Measurements from ENCODE around the gene CRY1. TPM values are rescaled to one million over a fixed set of nuclear protein-coding genes. Genes with fewer than 3 reads are reported as not detected.
A peak's percentile ranks its signal among the peaks of the same experiment; 100 is the strongest.

CRY1 gene
- polyA plus RNA-seq, 1 donor from 2014 or later = 33.4 TPM

DNA sequence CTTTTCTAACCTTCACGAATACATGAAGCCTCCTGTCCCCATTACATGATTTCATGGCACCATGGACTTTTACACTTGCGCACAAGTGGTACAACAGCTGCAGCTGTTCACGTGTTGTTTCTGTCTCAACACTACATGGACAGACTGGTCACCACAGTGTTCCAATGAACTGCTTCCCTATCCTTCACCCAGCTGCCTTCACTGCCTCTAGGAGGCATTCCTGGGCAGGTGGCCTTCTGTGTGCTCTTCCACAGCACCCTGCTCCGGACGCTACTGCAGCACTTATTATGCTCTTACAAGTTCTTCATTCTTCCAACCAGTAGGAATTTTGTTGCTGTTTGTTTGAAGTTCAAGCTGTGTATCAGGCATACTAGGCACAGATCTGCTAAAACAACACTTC is 107.9 kb downstream of the CRY1 start:
- TF ChIP-seq MXI1 (conservative IDR thresholded peaks at IDR 0.05; ENCODE audit: poor library complexity, severe bottlenecking) = no peak
- TF ChIP-seq RAD21 (conservative IDR thresholded peaks at IDR 0.05) = no peak
- no peak for TF ChIP-seq POLR2AphosphoS5 (IDR thresholded peaks at IDR 0.05)
- TF ChIP-seq, protein P1, sequence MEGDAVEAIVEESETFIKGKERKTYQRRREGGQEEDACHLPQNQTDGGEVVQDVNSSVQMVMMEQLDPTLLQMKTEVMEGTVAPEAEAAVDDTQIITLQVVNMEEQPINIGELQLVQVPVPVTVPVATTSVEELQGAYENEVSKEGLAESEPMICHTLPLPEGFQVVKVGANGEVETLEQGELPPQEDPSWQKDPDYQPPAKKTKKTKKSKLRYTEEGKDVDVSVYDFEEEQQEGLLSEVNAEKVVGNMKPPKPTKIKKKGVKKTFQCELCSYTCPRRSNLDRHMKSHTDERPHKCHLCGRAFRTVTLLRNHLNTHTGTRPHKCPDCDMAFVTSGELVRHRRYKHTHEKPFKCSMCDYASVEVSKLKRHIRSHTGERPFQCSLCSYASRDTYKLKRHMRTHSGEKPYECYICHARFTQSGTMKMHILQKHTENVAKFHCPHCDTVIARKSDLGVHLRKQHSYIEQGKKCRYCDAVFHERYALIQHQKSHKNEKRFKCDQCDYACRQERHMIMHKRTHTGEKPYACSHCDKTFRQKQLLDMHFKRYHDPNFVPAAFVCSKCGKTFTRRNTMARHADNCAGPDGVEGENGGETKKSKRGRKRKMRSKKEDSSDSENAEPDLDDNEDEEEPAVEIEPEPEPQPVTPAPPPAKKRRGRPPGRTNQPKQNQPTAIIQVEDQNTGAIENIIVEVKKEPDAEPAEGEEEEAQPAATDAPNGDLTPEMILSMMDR (IDR thresholded peaks at IDR 0.05; ENCODE audit: poor library complexity, severe bottlenecking) = no peak
- no peak for TF ChIP-seq SMC3 (conservative IDR thresholded peaks at IDR 0.05; ENCODE audit: poor library complexity)
- H3K79me2 ChIP-seq (replicated peaks; ENCODE audit: insufficient read depth, low read length) = no peaks in the 10 kb centered on the region
- no peak overlapping the region for H2AFZ ChIP-seq (ENCODE audit: low read depth, low read length)
- H3K9me2 ChIP-seq (ENCODE audit: insufficient read depth, low read length) = no peaks in the 10 kb centered on the region
- H3K27ac ChIP-seq (ENCODE audit: low read length) = no peak overlapping the region
- H3K9me3 ChIP-seq (ENCODE audit: low read length) = no peaks in the 10 kb centered on the region
- H3K36me3 ChIP-seq (ENCODE audit: insufficient read depth, low read length) = peaks cover 4% of the 10 kb centered on the region
- H4K20me1 ChIP-seq (ENCODE audit: insufficient read depth) = no peaks in the 10 kb centered on the region
- no peaks in the 10 kb centered on the region for H3K27me3 ChIP-seq (ENCODE audit: insufficient read depth, low read depth, low read length)
- H3K4me2 ChIP-seq (ENCODE audit: low read length) = no peak overlapping the region
- no peaks in the 10 kb centered on the region for H3F3A ChIP-seq (ENCODE audit: insufficient read depth, low read length, poor library complexity, severe bottlenecking)
- H3K9ac ChIP-seq (ENCODE audit: low read length) = no peak overlapping the region
- peak overlapping the region; percentile 97 for H3K4me3 ChIP-seq (ENCODE audit: low read length)

DNA sequence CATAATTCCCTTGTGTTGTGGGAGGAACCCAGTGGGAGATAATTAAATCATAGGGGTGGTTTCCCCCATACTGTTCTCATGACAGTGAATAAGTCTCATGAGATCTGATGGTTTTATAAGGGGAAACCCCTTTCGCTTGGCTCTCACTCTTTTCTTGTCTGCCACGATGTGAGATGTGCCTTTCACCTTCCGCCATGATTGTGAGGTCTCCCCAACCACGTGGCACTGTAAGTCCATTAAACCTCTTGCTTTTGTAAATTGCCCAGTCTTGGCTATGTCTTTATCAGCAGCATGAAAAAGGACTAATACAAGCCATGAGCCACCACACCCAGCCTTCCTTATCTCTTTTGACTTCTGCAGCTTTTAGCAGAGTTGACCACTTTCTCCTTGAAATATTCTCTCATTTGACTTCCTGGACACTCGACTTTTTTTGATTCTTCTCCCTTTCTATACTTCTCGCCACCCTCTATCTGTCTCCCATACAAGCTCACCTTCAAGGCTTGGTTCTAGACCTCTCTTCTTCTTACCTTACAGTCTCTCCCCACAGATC is 108.7 kb downstream of the CRY1 start:
- Histone ChIP-seq H4K20me1 (ENCODE audit: insufficient read depth) (no peaks in the 10 kb centered on the region), H3K9ac (ENCODE audit: low read length) (no peak overlapping the region), H3K4me2 (ENCODE audit: low read length) (no peak overlapping the region), H3K9me2 (ENCODE audit: insufficient read depth, low read length) (no peaks in the 10 kb centered on the region), H3K79me2 (replicated peaks; ENCODE audit: insufficient read depth, low read length) (no peaks in the 10 kb centered on the region), H3K9me3 (ENCODE audit: low read length) (no peaks in the 10 kb centered on the region), H3K36me3 (ENCODE audit: insufficient read depth, low read length) (peaks cover 4% of the 10 kb centered on the region), H3K4me3 (ENCODE audit: low read length) (no peak overlapping the region), H3K27ac (ENCODE audit: low read length) (no peak overlapping the region), H2AFZ (ENCODE audit: low read depth, low read length) (no peak overlapping the region), H3F3A (ENCODE audit: insufficient read depth, low read length, poor library complexity, severe bottlenecking) (no peaks in the 10 kb centered on the region), H3K27me3 (ENCODE audit: insufficient read depth, low read depth, low read length) (no peaks in the 10 kb centered on the region)
- no peak for TF ChIP-seq SMC3 (conservative IDR thresholded peaks at IDR 0.05; ENCODE audit: poor library complexity)
- no peak for TF ChIP-seq MXI1 (conservative IDR thresholded peaks at IDR 0.05; ENCODE audit: poor library complexity, severe bottlenecking)
- TF ChIP-seq EP300 (conservative IDR thresholded peaks at IDR 0.05; ENCODE audit: poor library complexity, severe bottlenecking) = no peak
- TF ChIP-seq TAF1 (IDR thresholded peaks at IDR 0.05; ENCODE audit: low read depth) = no peak
- TF ChIP-seq, protein P1 (IDR thresholded peaks at IDR 0.05; ENCODE audit: poor library complexity, severe bottlenecking) = no peak
- no peak for TF ChIP-seq POLR2AphosphoS5 (IDR thresholded peaks at IDR 0.05)
- TF ChIP-seq RAD21 (conservative IDR thresholded peaks at IDR 0.05) = no peak
- no peak for TF ChIP-seq EZH2 (IDR thresholded peaks at IDR 0.05; ENCODE audit: borderline replicate concordance, insufficient read depth, low read length, poor library complexity, severe bottlenecking)
- TF ChIP-seq, protein P2, sequence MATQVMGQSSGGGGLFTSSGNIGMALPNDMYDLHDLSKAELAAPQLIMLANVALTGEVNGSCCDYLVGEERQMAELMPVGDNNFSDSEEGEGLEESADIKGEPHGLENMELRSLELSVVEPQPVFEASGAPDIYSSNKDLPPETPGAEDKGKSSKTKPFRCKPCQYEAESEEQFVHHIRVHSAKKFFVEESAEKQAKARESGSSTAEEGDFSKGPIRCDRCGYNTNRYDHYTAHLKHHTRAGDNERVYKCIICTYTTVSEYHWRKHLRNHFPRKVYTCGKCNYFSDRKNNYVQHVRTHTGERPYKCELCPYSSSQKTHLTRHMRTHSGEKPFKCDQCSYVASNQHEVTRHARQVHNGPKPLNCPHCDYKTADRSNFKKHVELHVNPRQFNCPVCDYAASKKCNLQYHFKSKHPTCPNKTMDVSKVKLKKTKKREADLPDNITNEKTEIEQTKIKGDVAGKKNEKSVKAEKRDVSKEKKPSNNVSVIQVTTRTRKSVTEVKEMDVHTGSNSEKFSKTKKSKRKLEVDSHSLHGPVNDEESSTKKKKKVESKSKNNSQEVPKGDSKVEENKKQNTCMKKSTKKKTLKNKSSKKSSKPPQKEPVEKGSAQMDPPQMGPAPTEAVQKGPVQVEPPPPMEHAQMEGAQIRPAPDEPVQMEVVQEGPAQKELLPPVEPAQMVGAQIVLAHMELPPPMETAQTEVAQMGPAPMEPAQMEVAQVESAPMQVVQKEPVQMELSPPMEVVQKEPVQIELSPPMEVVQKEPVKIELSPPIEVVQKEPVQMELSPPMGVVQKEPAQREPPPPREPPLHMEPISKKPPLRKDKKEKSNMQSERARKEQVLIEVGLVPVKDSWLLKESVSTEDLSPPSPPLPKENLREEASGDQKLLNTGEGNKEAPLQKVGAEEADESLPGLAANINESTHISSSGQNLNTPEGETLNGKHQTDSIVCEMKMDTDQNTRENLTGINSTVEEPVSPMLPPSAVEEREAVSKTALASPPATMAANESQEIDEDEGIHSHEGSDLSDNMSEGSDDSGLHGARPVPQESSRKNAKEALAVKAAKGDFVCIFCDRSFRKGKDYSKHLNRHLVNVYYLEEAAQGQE (IDR thresholded peaks at IDR 0.05; ENCODE audit: borderline replicate concordance) = no peak

All from neural cell (in vitro differentiated cells).